Measurements from ENCODE around the gene OPTC.

- TF ChIP-seq CBX3 (IDR thresholded peaks at IDR 0.05; ENCODE audit: low read depth), result no peak
- no peak for TF ChIP-seq POLR2A (IDR thresholded peaks at IDR 0.05; ENCODE audit: borderline replicate concordance, extremely low read depth, insufficient read depth, insufficient read length)
- TF ChIP-seq, protein P1, sequence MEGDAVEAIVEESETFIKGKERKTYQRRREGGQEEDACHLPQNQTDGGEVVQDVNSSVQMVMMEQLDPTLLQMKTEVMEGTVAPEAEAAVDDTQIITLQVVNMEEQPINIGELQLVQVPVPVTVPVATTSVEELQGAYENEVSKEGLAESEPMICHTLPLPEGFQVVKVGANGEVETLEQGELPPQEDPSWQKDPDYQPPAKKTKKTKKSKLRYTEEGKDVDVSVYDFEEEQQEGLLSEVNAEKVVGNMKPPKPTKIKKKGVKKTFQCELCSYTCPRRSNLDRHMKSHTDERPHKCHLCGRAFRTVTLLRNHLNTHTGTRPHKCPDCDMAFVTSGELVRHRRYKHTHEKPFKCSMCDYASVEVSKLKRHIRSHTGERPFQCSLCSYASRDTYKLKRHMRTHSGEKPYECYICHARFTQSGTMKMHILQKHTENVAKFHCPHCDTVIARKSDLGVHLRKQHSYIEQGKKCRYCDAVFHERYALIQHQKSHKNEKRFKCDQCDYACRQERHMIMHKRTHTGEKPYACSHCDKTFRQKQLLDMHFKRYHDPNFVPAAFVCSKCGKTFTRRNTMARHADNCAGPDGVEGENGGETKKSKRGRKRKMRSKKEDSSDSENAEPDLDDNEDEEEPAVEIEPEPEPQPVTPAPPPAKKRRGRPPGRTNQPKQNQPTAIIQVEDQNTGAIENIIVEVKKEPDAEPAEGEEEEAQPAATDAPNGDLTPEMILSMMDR (IDR thresholded peaks at IDR 0.05 in 2 of 3, conservative IDR thresholded peaks at IDR 0.05 in 1 of 3; ENCODE audit: borderline replicate concordance in 1 of 3, insufficient read depth in 1 of 3, low read depth in 2 of 3, low read length in 2 of 3), result no peak
- TF ChIP-seq, protein P2, sequence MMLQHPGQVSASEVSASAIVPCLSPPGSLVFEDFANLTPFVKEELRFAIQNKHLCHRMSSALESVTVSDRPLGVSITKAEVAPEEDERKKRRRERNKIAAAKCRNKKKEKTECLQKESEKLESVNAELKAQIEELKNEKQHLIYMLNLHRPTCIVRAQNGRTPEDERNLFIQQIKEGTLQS (IDR thresholded peaks at IDR 0.05), result no peak
- TF ChIP-seq, protein P3, sequence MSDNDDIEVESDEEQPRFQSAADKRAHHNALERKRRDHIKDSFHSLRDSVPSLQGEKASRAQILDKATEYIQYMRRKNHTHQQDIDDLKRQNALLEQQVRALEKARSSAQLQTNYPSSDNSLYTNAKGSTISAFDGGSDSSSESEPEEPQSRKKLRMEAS (IDR thresholded peaks at IDR 0.05), result no peak
- no peak for TF ChIP-seq CEBPB (IDR thresholded peaks at IDR 0.05; ENCODE audit: low read depth)
- no peak for TF ChIP-seq POLR2AphosphoS5 (IDR thresholded peaks at IDR 0.05; ENCODE audit: low read depth, low read length)
- no peak for TF ChIP-seq EZH2 (IDR thresholded peaks at IDR 0.05)
- no peak for TF ChIP-seq JUND (IDR thresholded peaks at IDR 0.05)
Observed at GRCh38 chr1:203462143-203462542, 31.8 kb upstream of the OPTC start.
